Esophagus muscularis mucosa (tissue), 4 donors: ENCODE data around the gene BRMS1. TPM values are rescaled to one million over a fixed set of nuclear protein-coding genes. Genes with fewer than 3 reads are reported as not detected.
"Not testable (repeated sequence)": the region's sequence is repeated elsewhere in the genome, so short reads cannot be mapped to it uniquely, and the experiment has no call there.

Experiments
- DNase-seq: peaks from one replicate; pipeline ENCODE4 v3.0.0-alpha.2; 2017; ENCODE audit errors: extremely low spot score
- H3K27ac ChIP-seq, 4 donors: fragments of 200-600 bp; sonication (generic); replicated peaks in 1 of 4; 1 replicate in 3 of 4; 2 replicates in 1 of 4; pipeline ENCODE4 v1.5.1; 2016 to 2019; ENCODE audit warnings: mild to moderate bottlenecking in 1 of 4
- H3K27me3 ChIP-seq, 4 donors: fragments of 200-600 bp; sonication (generic); one replicate each; pipeline versions ENCODE4 v1.5.1 to v1.6.0; 2016 to 2019
- H3K36me3 ChIP-seq, 4 donors: fragments of 200-600 bp; sonication (generic); one replicate each; pipeline ENCODE4 v1.5.1; 2016 to 2019
- H3K4me1 ChIP-seq, 4 donors: fragments of 200-600 bp; sonication (generic); one replicate each; pipeline ENCODE4 v1.5.1; 2016 to 2019
- H3K4me3 ChIP-seq, 4 donors: fragments of 200-600 bp; sonication (generic); 1 replicate in 2 of 4; 2 replicates in 2 of 4; pipeline ENCODE4 v1.5.1; 2016 to 2019; ENCODE audit warnings: mild to moderate bottlenecking in 4 of 4, moderate library complexity in 1 of 4
- H3K9me3 ChIP-seq, 4 donors: fragments of 200-600 bp; sonication (generic); 1 replicate in 3 of 4; 2 replicates in 1 of 4; pipeline ENCODE4 v1.5.1; 2016 to 2019
- EP300 ChIP-seq: sonication (generic); formaldehyde crosslinking; IDR thresholded peaks from one replicate; pipeline ENCODE4 v1.6.1; 2017; ENCODE audit warnings: antibody characterized with exemption
- POLR2A ChIP-seq: fragments of 450-650 bp; IDR thresholded peaks from one replicate; pipeline ENCODE4 v1.6.1; 2017; ENCODE audit warnings: antibody characterized with exemption, moderate library complexity, mild to moderate bottlenecking, low read depth
- POLR2AphosphoS5 ChIP-seq, 2 donors: sonication (generic); formaldehyde crosslinking; IDR thresholded peaks; one replicate each; pipeline ENCODE4 v1.6.1; 2017; ENCODE audit warnings: antibody characterized with exemption in 2 of 2
- WGBS: methylation state at CpG from one replicate; pipeline ENCODE4 v1.1.5; 2018; 5-methylcytosine and 5-hydroxymethylcytosine counted together
- intact Hi-C: fragments of 100-400 bp; cut with DNase I; formaldehyde crosslinking; loops from one replicate; pipeline ENCODE4 v1.15.1; 2023
- total RNA-seq, 4 donors: library from RNA; depleted of rRNA; stranded (reverse); fragments of >200 nt; gene quantifications; one replicate each; pipeline versions ENCODE4 v1.1.0 to v1.2.1, GENCODE V29; 2016
- TF ChIP-seq, protein P1 (sequence below), 3 experiments: fragments of 200-600 bp in 2 of 3; fragments of 450-650 bp in 1 of 3; sonication (generic) in 2 of 3; IDR thresholded peaks; one replicate each; pipeline ENCODE4 v1.5.1; 2017 to 2019; ENCODE audit warnings: antibody characterized with exemption in 3 of 3, mild to moderate bottlenecking in 2 of 3, moderate library complexity in 1 of 3

BRMS1 gene
- total RNA-seq, 4 donors from 2014 or later = 22.8 to 35.1 (median 34.1) TPM

DNA sequence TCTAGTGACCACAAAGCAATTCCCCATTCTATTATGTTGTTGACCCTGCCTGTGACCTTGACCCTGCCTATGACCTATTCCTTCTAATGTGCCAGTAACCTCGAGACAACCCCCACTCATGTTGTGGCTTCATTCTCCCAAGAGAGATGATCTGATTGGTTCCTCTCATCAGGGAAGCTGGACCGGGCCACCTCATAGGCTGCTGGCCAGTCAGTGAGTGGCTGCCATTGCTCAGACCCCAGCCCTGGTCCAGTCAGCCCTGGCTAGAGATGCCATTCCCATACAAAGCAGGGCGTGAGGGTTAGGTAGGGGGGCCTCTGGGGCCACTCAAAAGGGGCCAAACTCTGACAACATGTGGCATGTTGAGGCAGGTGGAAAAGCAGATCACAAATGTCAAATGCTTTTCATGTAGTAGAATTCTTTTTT, 14.8 kb upstream of the BRMS1 start:
- no peak overlapping the region for H3K4me3 ChIP-seq
- no peaks in the 10 kb centered on the region for H3K27me3 ChIP-seq
- TF ChIP-seq POLR2A (no peak), EP300 (no peak), POLR2AphosphoS5 (IDR thresholded peaks at IDR 0.05) (no peak)
- TF ChIP-seq, protein P1, sequence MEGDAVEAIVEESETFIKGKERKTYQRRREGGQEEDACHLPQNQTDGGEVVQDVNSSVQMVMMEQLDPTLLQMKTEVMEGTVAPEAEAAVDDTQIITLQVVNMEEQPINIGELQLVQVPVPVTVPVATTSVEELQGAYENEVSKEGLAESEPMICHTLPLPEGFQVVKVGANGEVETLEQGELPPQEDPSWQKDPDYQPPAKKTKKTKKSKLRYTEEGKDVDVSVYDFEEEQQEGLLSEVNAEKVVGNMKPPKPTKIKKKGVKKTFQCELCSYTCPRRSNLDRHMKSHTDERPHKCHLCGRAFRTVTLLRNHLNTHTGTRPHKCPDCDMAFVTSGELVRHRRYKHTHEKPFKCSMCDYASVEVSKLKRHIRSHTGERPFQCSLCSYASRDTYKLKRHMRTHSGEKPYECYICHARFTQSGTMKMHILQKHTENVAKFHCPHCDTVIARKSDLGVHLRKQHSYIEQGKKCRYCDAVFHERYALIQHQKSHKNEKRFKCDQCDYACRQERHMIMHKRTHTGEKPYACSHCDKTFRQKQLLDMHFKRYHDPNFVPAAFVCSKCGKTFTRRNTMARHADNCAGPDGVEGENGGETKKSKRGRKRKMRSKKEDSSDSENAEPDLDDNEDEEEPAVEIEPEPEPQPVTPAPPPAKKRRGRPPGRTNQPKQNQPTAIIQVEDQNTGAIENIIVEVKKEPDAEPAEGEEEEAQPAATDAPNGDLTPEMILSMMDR (IDR thresholded peaks at IDR 0.05) = no peak
- no peaks in the 10 kb centered on the region for H3K36me3 ChIP-seq
- no peaks in the 10 kb centered on the region for H3K9me3 ChIP-seq
- 74% methylated on average over 3 of the region's 3 CpGs for WGBS
- DNase-seq = no peak
- no peak overlapping the region for H3K27ac ChIP-seq
- peaks cover 0 to 3% (median 0%) of the 10 kb centered on the region in 4 donors for H3K4me1 ChIP-seq
- intact Hi-C loops = no loop called here

DNA sequence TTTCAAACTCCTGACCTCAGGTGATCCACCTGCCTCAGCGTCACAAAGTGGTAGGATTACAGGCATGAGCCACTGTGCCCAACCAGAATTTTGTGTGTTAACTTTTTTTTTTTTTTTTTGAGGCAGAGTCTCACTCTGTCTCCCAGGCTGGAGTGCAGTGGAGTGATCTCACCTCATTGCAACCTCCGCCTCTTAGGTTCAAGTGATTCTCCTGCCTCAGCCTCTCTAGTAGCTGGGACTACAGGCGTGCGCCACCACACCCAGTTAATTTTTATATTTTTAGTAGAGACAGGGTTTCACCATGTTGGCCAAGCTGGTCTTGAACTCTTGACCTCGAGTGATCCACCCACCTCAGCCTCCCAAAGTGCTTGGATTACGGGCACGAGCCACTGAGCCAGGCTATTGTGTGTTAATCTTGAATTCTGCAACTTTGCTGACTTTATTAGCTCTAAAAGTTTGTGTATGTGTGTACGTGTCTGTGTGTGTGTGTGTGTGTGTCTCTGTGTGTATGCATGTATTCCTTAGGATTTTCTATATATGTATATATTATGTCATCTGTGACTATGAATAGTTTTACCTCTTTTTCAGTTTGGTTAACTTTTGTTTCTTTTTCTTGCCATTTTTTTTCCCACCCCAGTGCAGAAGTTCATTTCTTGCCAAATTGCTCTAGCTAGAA, 5.8 kb upstream of the BRMS1 start:
- intact Hi-C loops, H3K27me3 ChIP-seq, H3K4me3 ChIP-seq, H3K9me3 ChIP-seq, H3K27ac ChIP-seq, H3K36me3 ChIP-seq, DNase-seq: not testable (repeated sequence)
- WGBS = 92% methylated on average over 8 of the region's 8 CpGs
- H3K4me1 ChIP-seq = peaks cover 12 to 27% (median 22%) of the 10 kb centered on the region in 4 donors

DNA sequence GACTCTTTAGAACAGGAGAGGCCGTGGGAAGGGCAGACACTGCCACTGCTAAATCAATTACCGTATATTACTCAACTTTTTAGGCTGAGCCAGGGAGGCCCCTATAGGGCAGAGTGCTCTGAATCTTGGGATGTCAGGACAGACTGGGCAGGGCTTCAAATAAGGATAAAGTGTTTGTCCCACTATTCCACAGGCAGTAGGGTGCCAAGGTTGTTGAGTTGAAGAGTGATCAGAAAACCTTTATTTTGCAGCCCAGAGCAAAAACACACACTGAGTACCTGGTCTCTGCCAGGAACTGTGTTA, 4.1 kb upstream of the BRMS1 start:
- intact Hi-C loops = loop anchor here (10.0 kb wide), 1 partner anchor 506 kb away; the partner anchor contains the start of gene LRFN4
- peaks cover 0 to 5% (median 0%) of the 10 kb centered on the region in 4 donors for H3K36me3 ChIP-seq
- H3K27me3 ChIP-seq = no peaks in the 10 kb centered on the region
- no peak for DNase-seq
- TF ChIP-seq, protein P1 (IDR thresholded peaks at IDR 0.05) = no peak
- TF ChIP-seq POLR2AphosphoS5 (IDR thresholded peaks at IDR 0.05) = no peak
- TF ChIP-seq POLR2A = no peak
- TF ChIP-seq EP300 = no peak
- H3K9me3 ChIP-seq = no peaks in the 10 kb centered on the region
- H3K27ac ChIP-seq = no peak overlapping the region
- WGBS = 94% methylated on average over 2 of the region's 2 CpGs
- H3K4me3 ChIP-seq = no peak overlapping the region
- H3K4me1 ChIP-seq = peaks cover 21 to 38% (median 35%) of the 10 kb centered on the region in 4 donors

DNA sequence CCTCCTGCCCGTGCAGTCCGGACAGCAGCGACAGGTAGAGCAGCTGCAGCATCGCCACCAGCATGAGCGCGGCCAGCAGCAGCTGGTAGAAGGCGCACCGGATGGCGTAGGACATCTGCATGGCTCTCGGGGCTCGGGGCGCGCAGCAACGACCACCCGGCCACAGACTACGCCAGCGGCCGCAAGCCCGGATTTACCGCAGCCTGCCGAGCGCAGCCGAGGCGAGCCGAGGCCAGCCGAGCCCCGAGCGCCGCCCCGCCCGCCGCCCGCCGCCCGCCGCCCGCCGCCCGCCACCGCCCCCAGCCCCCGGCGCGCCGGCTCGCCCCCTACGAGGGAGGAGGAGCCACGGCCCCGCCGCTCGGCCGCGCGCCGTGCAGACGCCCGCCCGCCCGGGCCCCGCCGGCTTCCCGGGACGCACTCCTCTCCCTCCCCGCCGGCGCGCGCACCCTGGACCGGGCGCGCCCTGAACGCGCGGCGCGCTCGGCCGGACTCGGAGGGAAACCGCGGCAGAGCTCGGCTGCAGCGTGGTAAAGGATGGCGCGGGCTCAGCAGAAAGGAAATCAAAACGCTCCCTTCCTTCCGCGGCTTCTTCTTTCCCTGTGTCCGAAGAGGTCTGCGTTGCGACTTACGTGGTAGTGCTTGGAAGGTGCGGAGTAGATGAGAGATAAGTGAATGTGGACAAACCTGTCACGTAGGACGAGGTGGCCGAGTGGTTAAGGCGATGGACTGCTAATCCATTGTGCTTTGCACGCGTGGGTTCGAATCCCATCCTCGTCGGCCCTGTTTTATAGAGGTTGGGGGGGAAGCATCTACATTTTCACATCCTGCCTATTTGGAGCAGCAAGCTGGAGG, 2.7 kb upstream of the BRMS1 start, which contains the start of gene B4GAT1:
TSS of gene B4GAT1 (minus strand) at position 205 of the 852 bp plus-strand sequence. CDS start at position 121, 84 bp downstream.
- Histone ChIP-seq H3K9me3 (no peaks in the 10 kb centered on the region), H3K4me1 (peaks cover 29 to 51% (median 44%) of the 10 kb centered on the region in 4 donors), H3K27me3 (no peaks in the 10 kb centered on the region), H3K27ac (peak within 1 kb of the TSS; percentile 88 to 95 (median 94)), H3K36me3 (no peaks in the 10 kb centered on the region), H3K4me3 (peak within 1 kb of the TSS; percentile 70 to 96 (median 80))
- WGBS = 0% methylated on average over 21 of the region's 101 CpGs
- TF ChIP-seq POLR2A (no peak), POLR2AphosphoS5 (IDR thresholded peaks at IDR 0.05) (peak; percentile 67 to 80)
- TF ChIP-seq, protein P1 (IDR thresholded peaks at IDR 0.05) = no peak
- peak; percentile 97 for DNase-seq
- intact Hi-C loops = loop anchor here (10.0 kb wide), 1 partner anchor 507 kb away; the partner anchor contains the start of gene LRFN4
